ENCODE results near the gene ACP6.

GRCh38 chr1:147608596-147608995 is 61.7 kb downstream of the ACP6 start:
- TF ChIP-seq ZFP3 (CRISPR knock-in tag; IDR thresholded peaks at IDR 0.05) (no peak), GLIS3 (CRISPR knock-in tag; IDR thresholded peaks at IDR 0.05) (no peak), RARB (CRISPR knock-in tag; IDR thresholded peaks at IDR 0.05) (no peak), ZNF70 (CRISPR knock-in tag; IDR thresholded peaks at IDR 0.05) (no peak), ARNTL (CRISPR knock-in tag; IDR thresholded peaks at IDR 0.05; ENCODE audit: borderline replicate concordance, low read depth) (no peak), ESRRG (CRISPR knock-in tag; IDR thresholded peaks at IDR 0.05) (no peak), POU6F1 (CRISPR knock-in tag; IDR thresholded peaks at IDR 0.05; ENCODE audit: borderline replicate concordance, low read depth) (no peak), ZFP30 (CRISPR knock-in tag; IDR thresholded peaks at IDR 0.05) (no peak), TOX (CRISPR knock-in tag; IDR thresholded peaks at IDR 0.05; ENCODE audit: borderline replicate concordance) (no peak), ZNF565 (CRISPR knock-in tag; conservative IDR thresholded peaks at IDR 0.05; ENCODE audit: low read depth) (no peak), BACH2 (CRISPR knock-in tag; IDR thresholded peaks at IDR 0.05; ENCODE audit: borderline replicate concordance) (no peak)
- TF ChIP-seq, protein P1, sequence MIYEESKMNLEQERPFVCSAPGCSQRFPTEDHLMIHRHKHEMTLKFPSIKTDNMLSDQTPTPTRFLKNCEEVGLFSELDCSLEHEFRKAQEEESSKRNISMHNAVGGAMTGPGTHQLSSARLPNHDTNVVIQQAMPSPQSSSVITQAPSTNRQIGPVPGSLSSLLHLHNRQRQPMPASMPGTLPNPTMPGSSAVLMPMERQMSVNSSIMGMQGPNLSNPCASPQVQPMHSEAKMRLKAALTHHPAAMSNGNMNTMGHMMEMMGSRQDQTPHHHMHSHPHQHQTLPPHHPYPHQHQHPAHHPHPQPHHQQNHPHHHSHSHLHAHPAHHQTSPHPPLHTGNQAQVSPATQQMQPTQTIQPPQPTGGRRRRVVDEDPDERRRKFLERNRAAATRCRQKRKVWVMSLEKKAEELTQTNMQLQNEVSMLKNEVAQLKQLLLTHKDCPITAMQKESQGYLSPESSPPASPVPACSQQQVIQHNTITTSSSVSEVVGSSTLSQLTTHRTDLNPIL (CRISPR knock-in tag; IDR thresholded peaks at IDR 0.05; ENCODE audit: low read depth), result no peak
- TF ChIP-seq, protein P2, sequence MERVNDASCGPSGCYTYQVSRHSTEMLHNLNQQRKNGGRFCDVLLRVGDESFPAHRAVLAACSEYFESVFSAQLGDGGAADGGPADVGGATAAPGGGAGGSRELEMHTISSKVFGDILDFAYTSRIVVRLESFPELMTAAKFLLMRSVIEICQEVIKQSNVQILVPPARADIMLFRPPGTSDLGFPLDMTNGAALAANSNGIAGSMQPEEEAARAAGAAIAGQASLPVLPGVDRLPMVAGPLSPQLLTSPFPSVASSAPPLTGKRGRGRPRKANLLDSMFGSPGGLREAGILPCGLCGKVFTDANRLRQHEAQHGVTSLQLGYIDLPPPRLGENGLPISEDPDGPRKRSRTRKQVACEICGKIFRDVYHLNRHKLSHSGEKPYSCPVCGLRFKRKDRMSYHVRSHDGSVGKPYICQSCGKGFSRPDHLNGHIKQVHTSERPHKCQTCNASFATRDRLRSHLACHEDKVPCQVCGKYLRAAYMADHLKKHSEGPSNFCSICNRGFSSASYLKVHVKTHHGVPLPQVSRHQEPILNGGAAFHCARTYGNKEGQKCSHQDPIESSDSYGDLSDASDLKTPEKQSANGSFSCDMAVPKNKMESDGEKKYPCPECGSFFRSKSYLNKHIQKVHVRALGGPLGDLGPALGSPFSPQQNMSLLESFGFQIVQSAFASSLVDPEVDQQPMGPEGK (CRISPR knock-in tag; IDR thresholded peaks at IDR 0.05; ENCODE audit: borderline replicate concordance), result no peak

Data from SK-N-SH treated with all-trans-retinoic acid at 6 μM for 48 hours (cell line).